ENCODE data around the gene TAS2R16. TPM values are rescaled to one million over a fixed set of nuclear protein-coding genes. Genes with fewer than 3 reads are reported as not detected.
"Not testable (repeated sequence)": the region's sequence is repeated elsewhere in the genome, so short reads cannot be mapped to it uniquely, and the experiment has no call there.

Gene TAS2R16
- total and polyA plus RNA-seq, 2 donors (not counting 1 experiment from before 2014, with no cell fraction given) = not detected

DNA sequence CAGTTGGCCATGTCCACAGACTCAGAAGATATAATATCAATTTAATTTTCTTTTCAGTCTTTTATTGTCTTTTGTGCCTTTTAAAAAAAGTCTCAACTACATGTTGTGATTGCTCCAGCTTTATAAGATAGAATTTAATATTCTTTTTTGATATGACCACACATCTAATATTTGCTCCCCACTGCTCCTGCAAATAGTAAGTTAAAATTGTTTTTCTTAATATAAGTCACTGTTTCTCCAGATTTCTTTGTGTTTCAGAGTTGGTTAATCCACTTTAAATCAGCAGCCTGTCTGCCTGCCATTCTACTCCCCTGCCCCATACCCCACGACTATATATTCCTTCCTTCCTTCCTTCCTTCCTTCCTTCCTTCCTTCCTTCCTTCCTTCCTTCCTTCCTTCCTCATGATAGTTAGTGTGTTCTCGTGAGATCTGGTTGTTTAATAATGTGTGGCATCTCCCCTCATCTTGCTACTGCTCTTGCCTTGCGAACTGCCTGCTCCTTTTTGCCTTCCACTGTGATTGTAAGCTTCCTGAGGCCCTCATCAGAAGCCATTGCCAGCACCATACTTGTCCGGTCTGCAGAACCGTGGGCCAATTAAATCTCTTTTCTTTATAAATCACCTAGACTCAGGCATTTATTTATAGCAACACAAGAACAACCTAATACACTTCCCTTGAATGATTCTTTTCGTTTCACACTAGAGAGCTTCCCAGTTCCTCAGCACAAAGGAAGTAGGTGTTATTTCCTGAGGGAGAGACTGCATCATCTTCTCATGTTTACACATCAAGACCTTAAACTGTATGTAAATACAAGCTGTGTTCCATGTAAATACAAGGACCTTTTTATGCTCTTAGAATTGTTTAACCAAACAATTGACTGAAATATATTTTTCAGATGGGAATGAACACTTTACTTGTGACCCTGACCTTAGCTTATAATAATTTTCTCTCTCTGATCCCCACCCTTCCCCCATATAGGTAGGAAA, 24.5 kb downstream of the TAS2R16 start:
- Histone ChIP-seq H3K27me3 (ENCODE audit: control insufficient read depth, insufficient read depth, low read length) (no peaks in the 10 kb centered on the region), H3K4me1 (ENCODE audit: control insufficient read depth, extremely low read depth, insufficient read depth, low read length) (no peaks in the 10 kb centered on the region)
- TF ChIP-seq EZH2 (IDR thresholded peaks at IDR 0.05; ENCODE audit: low read length, missing control alignments) (no peak), CTCF (conservative IDR thresholded peaks at IDR 0.05 in 1 of 2, IDR thresholded peaks at IDR 0.05 in 1 of 2; ENCODE audit: low read depth in 1 of 2, low read length in 2 of 2) (no peak)

GRCh38 chr7:122968389-122968788, 27.1 kb downstream of the TAS2R16 start:
- no peak overlapping the region for H3K27ac ChIP-seq (ENCODE audit: insufficient read depth, low read length)
- H3K9ac ChIP-seq (ENCODE audit: insufficient read depth, low read length) = no peak overlapping the region
- H3K27me3 ChIP-seq (ENCODE audit: control insufficient read depth, insufficient read depth, low read length) = no peaks in the 10 kb centered on the region
- H3K4me2 ChIP-seq (ENCODE audit: extremely low read depth, insufficient read depth, low read length) = no peak overlapping the region
- H4K20me1 ChIP-seq (ENCODE audit: control insufficient read depth, extremely low read depth, insufficient read depth, low read length) = no peaks in the 10 kb centered on the region
- no peaks in the 10 kb centered on the region for H3K36me3 ChIP-seq (ENCODE audit: control insufficient read depth, insufficient read depth, low read length)
- no peak for TF ChIP-seq EZH2 (IDR thresholded peaks at IDR 0.05; ENCODE audit: low read length, missing control alignments)
- TF ChIP-seq CTCF (conservative IDR thresholded peaks at IDR 0.05 in 1 of 2, IDR thresholded peaks at IDR 0.05 in 1 of 2; ENCODE audit: low read depth in 1 of 2, low read length in 2 of 2) = no peak
- no peaks in the 10 kb centered on the region for H3K79me2 ChIP-seq (ENCODE audit: control insufficient read depth, insufficient read depth, low read length)
- H3K4me1 ChIP-seq (ENCODE audit: control insufficient read depth, extremely low read depth, insufficient read depth, low read length) = no peaks in the 10 kb centered on the region
- H3K4me3 ChIP-seq (replicated peaks in 1 of 4; ENCODE audit: control extremely low read depth in 1 of 4, insufficient read depth in 1 of 4, low read depth in 3 of 4, low read length in 4 of 4) = no peak overlapping the region
- no peak for DNase-seq (ENCODE audit: low read depth in 2 of 2)
- H2AFZ ChIP-seq (ENCODE audit: low read length) = no peak overlapping the region
- H3K9me3 ChIP-seq (ENCODE audit: control insufficient read depth, insufficient read depth, low read depth, low read length) = no peaks in the 10 kb centered on the region

More for the DNA sequence above, 24.5 kb downstream of the TAS2R16 start:
- Histone ChIP-seq H2AFZ (ENCODE audit: low read length) (no peak overlapping the region), H3K9me3 (ENCODE audit: control insufficient read depth, insufficient read depth, low read depth, low read length) (no peaks in the 10 kb centered on the region), H3K79me2 (ENCODE audit: control insufficient read depth, insufficient read depth, low read length) (no peaks in the 10 kb centered on the region), H3K4me2 (ENCODE audit: extremely low read depth, insufficient read depth, low read length) (no peak overlapping the region), H3K4me3 (replicated peaks in 1 of 4; ENCODE audit: control extremely low read depth in 1 of 4, insufficient read depth in 1 of 4, low read depth in 3 of 4, low read length in 4 of 4) (no peak overlapping the region), H3K27ac (ENCODE audit: insufficient read depth, low read length) (no peak overlapping the region), H3K9ac (ENCODE audit: insufficient read depth, low read length) (no peak overlapping the region), H4K20me1 (ENCODE audit: control insufficient read depth, extremely low read depth, insufficient read depth, low read length) (no peaks in the 10 kb centered on the region), H3K36me3 (ENCODE audit: control insufficient read depth, insufficient read depth, low read length) (no peaks in the 10 kb centered on the region)
- DNase-seq (ENCODE audit: low read depth in 2 of 2) = no peak

- no peaks in the 10 kb centered on the region for H3K27me3 ChIP-seq (ENCODE audit: control insufficient read depth, insufficient read depth, low read length)
- no peak overlapping the region for H3K9ac ChIP-seq (ENCODE audit: insufficient read depth, low read length)
- no peaks in the 10 kb centered on the region for H4K20me1 ChIP-seq (ENCODE audit: control insufficient read depth, extremely low read depth, insufficient read depth, low read length)
- no peak overlapping the region for H3K4me3 ChIP-seq (replicated peaks in 1 of 4; ENCODE audit: control extremely low read depth in 1 of 4, insufficient read depth in 1 of 4, low read depth in 3 of 4, low read length in 4 of 4)
- H3K36me3 ChIP-seq (ENCODE audit: control insufficient read depth, insufficient read depth, low read length) = no peaks in the 10 kb centered on the region
- TF ChIP-seq CTCF (conservative IDR thresholded peaks at IDR 0.05 in 1 of 2, IDR thresholded peaks at IDR 0.05 in 1 of 2; ENCODE audit: low read depth in 1 of 2, low read length in 2 of 2) (no peak), EZH2 (IDR thresholded peaks at IDR 0.05; ENCODE audit: low read length, missing control alignments) (no peak)
- DNase-seq (ENCODE audit: low read depth in 2 of 2) = no peak
- H3K9me3 ChIP-seq (ENCODE audit: control insufficient read depth, insufficient read depth, low read depth, low read length) = no peaks in the 10 kb centered on the region
- no peaks in the 10 kb centered on the region for H3K4me1 ChIP-seq (ENCODE audit: control insufficient read depth, extremely low read depth, insufficient read depth, low read length)
- H3K4me2 ChIP-seq (ENCODE audit: extremely low read depth, insufficient read depth, low read length) = no peak overlapping the region
- H2AFZ ChIP-seq (ENCODE audit: low read length) = no peak overlapping the region
- H3K79me2 ChIP-seq (ENCODE audit: control insufficient read depth, insufficient read depth, low read length) = no peaks in the 10 kb centered on the region
- no peak overlapping the region for H3K27ac ChIP-seq (ENCODE audit: insufficient read depth, low read length)
Measured at GRCh38 chr7:122965306-122965705, 30.2 kb downstream of the TAS2R16 start.

- not testable (repeated sequence) for DNase-seq (ENCODE audit: low read depth in 2 of 2); H3K9ac ChIP-seq (ENCODE audit: insufficient read depth, low read length); H3K27ac ChIP-seq (ENCODE audit: insufficient read depth, low read length); H3K36me3 ChIP-seq (ENCODE audit: control insufficient read depth, insufficient read depth, low read length); H3K9me3 ChIP-seq (ENCODE audit: control insufficient read depth, insufficient read depth, low read depth, low read length); H4K20me1 ChIP-seq (ENCODE audit: control insufficient read depth, extremely low read depth, insufficient read depth, low read length); H2AFZ ChIP-seq (ENCODE audit: low read length); H3K4me1 ChIP-seq (ENCODE audit: control insufficient read depth, extremely low read depth, insufficient read depth, low read length); H3K4me3 ChIP-seq (replicated peaks in 1 of 4; ENCODE audit: control extremely low read depth in 1 of 4, insufficient read depth in 1 of 4, low read depth in 3 of 4, low read length in 4 of 4); H3K79me2 ChIP-seq (ENCODE audit: control insufficient read depth, insufficient read depth, low read length); H3K4me2 ChIP-seq (ENCODE audit: extremely low read depth, insufficient read depth, low read length); H3K27me3 ChIP-seq (ENCODE audit: control insufficient read depth, insufficient read depth, low read length)
Measured at GRCh38 chr7:122953678-122954077, 41.8 kb downstream of the TAS2R16 start.
